GM10847 (cell line): ENCODE results near the gene P2RY6.

Source experiments
- POLR2A ChIP-seq: IDR thresholded peaks from 2 replicates; pipeline ENCODE4 v1.6.1; 2011; ENCODE audit not compliant: insufficient read length; ENCODE audit errors: extremely low read depth

P2RY6 gene

GRCh38 chr11:73321604-73322381 is 49.7 kb downstream of the P2RY6 start:
- no peak for TF ChIP-seq POLR2A

GRCh38 chr11:73322382-73323306 is 50.5 kb downstream of the P2RY6 start:
- no peak for TF ChIP-seq POLR2A

- no peak for TF ChIP-seq POLR2A
These were observed 51.3 kb downstream of the P2RY6 start for GRCh38 chr11:73323464-73323863.

GRCh38 chr11:73324116-73324515 is 52.0 kb downstream of the P2RY6 start:
- no peak for TF ChIP-seq POLR2A

GRCh38 chr11:73324665-73325035 is 52.5 kb downstream of the P2RY6 start:
- TF ChIP-seq POLR2A: no peak

- no peak for TF ChIP-seq POLR2A
These were observed 53.2 kb downstream of the P2RY6 start for GRCh38 chr11:73325036-73325981.

GRCh38 chr11:73326929-73327811 is 55.0 kb downstream of the P2RY6 start:
- no peak for TF ChIP-seq POLR2A

- TF ChIP-seq POLR2A: no peak
These were observed 55.8 kb downstream of the P2RY6 start for GRCh38 chr11:73327812-73328364.

- no peak for TF ChIP-seq POLR2A
These were observed 58.5 kb downstream of the P2RY6 start for GRCh38 chr11:73330569-73331093.

GRCh38 chr11:73331138-73331916 is 59.2 kb downstream of the P2RY6 start:
- TF ChIP-seq POLR2A: no peak

- TF ChIP-seq POLR2A: no peak
These were observed 61.0 kb downstream of the P2RY6 start for GRCh38 chr11:73333173-73333572.

- no peak for TF ChIP-seq POLR2A
These were observed 61.7 kb downstream of the P2RY6 start for GRCh38 chr11:73333640-73334383.
